ENCODE data around the gene ADAMTS8. TPM values are rescaled to one million over a fixed set of nuclear protein-coding genes. Genes with fewer than 3 reads are reported as not detected.

ADAMTS8 gene
- total and polyA plus RNA-seq, 9 of the 15 experiments (the other 6 are each of a cell fraction or from before 2014, with no cell fraction given) = not detected

DNA sequence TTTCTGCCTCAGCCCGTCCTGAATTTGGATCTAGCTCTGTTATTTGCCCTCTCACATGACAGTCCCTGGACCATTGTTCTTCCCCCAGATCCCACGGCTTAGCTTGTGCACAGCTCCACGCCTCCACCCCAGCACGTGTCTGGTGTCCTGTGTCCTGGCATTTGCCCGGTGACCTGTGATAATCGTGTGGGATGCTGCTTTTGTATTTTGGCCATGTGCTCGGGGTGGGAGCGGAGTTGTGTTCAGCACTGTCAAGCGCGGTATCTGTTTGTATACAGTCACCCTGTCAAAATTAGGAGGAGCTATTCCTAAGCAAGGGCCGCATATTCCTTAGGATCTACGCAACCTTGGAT, 11.9 kb downstream of the ADAMTS8 start (continued):
- no peak for TF ChIP-seq MNT (conservative IDR thresholded peaks at IDR 0.05)
- no peak for TF ChIP-seq BMI1 (IDR thresholded peaks at IDR 0.05; ENCODE audit: low read length)
- TF ChIP-seq TRIM28 (IDR thresholded peaks at IDR 0.05) = no peak
- TF ChIP-seq, protein P1, sequence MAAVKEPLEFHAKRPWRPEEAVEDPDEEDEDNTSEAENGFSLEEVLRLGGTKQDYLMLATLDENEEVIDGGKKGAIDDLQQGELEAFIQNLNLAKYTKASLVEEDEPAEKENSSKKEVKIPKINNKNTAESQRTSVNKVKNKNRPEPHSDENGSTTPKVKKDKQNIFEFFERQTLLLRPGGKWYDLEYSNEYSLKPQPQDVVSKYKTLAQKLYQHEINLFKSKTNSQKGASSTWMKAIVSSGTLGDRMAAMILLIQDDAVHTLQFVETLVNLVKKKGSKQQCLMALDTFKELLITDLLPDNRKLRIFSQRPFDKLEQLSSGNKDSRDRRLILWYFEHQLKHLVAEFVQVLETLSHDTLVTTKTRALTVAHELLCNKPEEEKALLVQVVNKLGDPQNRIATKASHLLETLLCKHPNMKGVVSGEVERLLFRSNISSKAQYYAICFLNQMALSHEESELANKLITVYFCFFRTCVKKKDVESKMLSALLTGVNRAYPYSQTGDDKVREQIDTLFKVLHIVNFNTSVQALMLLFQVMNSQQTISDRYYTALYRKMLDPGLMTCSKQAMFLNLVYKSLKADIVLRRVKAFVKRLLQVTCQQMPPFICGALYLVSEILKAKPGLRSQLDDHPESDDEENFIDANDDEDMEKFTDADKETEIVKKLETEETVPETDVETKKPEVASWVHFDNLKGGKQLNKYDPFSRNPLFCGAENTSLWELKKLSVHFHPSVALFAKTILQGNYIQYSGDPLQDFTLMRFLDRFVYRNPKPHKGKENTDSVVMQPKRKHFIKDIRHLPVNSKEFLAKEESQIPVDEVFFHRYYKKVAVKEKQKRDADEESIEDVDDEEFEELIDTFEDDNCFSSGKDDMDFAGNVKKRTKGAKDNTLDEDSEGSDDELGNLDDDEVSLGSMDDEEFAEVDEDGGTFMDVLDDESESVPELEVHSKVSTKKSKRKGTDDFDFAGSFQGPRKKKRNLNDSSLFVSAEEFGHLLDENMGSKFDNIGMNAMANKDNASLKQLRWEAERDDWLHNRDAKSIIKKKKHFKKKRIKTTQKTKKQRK (IDR thresholded peaks at IDR 0.05; ENCODE audit: borderline replicate concordance, low read depth, low read length) = no peak
- TF ChIP-seq HMGXB4 (CRISPR knock-in tag; IDR thresholded peaks at IDR 0.05) = no peak
